A549 treated with CpdA at 1 μM for 4 hours (cell line): ENCODE results near the gene MFAP5. TPM values are rescaled to one million over a fixed set of nuclear protein-coding genes. Genes with fewer than 3 reads are reported as not detected.

Source experiments
- total RNA-seq: library from RNA; stranded (reverse); fragments of 200-300 nt; extraction: Qiagen RNA extraction; gene quantifications from 5 replicates; pipeline ENCODE4 v1.2.3, GENCODE V29; 2022; ENCODE audit warnings: low read depth

Gene MFAP5, protein sequence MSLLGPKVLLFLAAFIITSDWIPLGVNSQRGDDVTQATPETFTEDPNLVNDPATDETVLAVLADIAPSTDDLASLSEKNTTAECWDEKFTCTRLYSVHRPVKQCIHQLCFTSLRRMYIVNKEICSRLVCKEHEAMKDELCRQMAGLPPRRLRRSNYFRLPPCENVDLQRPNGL
- 0.06 to 0.31 TPM (median 0.24 TPM) in 4 of 5 replicates, not detected in the other for total RNA-seq

GRCh38 chr12:8662593-8662992, at the start of gene MFAP5:
Gene MFAP5 (minus strand): TSS chr12:8662826. CDS start chr12:8662104, 722 bp downstream.

DNA sequence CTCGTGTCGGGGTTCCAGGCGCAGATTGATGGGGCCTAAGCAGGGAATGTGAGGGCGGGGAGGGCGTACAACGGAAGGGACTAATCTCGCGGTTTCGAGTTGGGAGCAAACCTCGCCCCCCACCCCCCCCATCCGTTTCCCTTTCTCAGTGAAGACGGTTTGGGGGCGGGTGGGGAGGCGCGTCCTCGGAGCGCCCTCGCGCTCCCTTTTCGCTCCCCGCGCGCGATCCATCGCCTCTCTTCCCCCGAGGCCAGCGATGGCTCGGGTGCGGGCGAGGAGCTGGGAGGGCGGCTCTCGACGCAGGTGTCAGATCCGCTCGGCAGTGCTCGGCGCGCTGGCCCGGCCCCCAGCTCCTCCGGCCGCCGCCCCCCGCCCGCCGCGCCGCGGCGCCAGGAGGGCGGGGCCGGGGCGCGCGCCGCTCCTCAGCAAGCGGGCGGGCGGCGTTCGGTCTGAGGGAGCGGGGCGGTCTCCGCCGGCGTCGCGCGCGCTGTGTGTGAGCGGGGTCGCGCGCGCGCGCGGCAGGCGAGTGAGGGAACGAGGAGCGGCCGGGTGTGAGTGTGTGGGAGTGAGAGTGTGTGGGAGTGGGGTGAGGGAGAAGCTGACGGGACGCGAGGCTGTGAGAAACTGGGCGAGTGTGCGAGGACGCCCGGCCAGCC, 35.0 kb upstream of the MFAP5 start, which contains the start of gene RIMKLB:
Gene RIMKLB, plus strand, starts transcription at position 516 of the 656 bp plus-strand sequence. CDS start 15,876 bp downstream, outside the sequence.

GRCh38 chr12:8612629-8613028, 50.0 kb downstream of the MFAP5 start, which contains the start of gene AICDA:
Gene AICDA (minus strand): TSS chr12:8612859. CDS start chr12:8612767, 92 bp downstream.

Other genes starting within 250 kb of the MFAP5 start
- not detected in 5 replicates for gene CLEC6A, start 206.9 kb downstream of the MFAP5 start, total RNA-seq
- gene CLEC4D, start 149.3 kb downstream of the MFAP5 start, total RNA-seq: not detected in 5 replicates
- gene CLEC4E, start 121.9 kb downstream of the MFAP5 start, total RNA-seq: 0.07 to 0.30 TPM (median 0.20 TPM) in 4 of 5 replicates, not detected in the other
- gene AICDA, start 50.0 kb downstream of the MFAP5 start, total RNA-seq: 0.08 to 0.20 TPM (median 0.15 TPM) in 5 replicates
- 14.6 to 17.5 TPM (median 15.8 TPM) in 5 replicates for gene RIMKLB, start 35.2 kb upstream of the MFAP5 start, total RNA-seq
- gene A2ML1, start 159.8 kb upstream of the MFAP5 start, total RNA-seq: not detected in 5 replicates